Activated gamma-delta T cell treated with anti-CD3 and anti-CD28 coated beads, Interleukin-2, amount 50 U/mL, for 16 hours (primary cell): ENCODE results near the gene ADAT1.
A peak's percentile ranks its signal among the peaks of the same experiment; 100 is the strongest.

Experiments
- DNase-seq: peaks from one replicate; pipeline ENCODE4 v3.0.0-alpha.2; 2020; ENCODE audit warnings: low read depth

The ADAT1 gene

GRCh38 chr16:75622761-75623605, at the start of gene ADAT1:
TSS of gene ADAT1 (minus strand) at chr16:75623281. CDS start at chr16:75620799, 2,482 bp downstream.
- DNase-seq: peak; percentile 95

GRCh38 chr16:75667503-75667902, 44.4 kb upstream of the ADAT1 start:
- no peak for DNase-seq

GRCh38 chr16:75660726-75661302, 37.7 kb upstream of the ADAT1 start:
- DNase-seq: no peak

- DNase-seq: no peak
Observed at GRCh38 chr16:75660321-75660720, 37.2 kb upstream of the ADAT1 start.

- DNase-seq: no peak
Observed at GRCh38 chr16:75658175-75658574, 35.1 kb upstream of the ADAT1 start.

GRCh38 chr16:75653922-75654321, 30.8 kb upstream of the ADAT1 start:
- no peak for DNase-seq

- DNase-seq: peak; percentile 79
Observed at GRCh38 chr16:75648265-75649076, 25.4 kb upstream of the ADAT1 start.

GRCh38 chr16:75647492-75648264, 24.6 kb upstream of the ADAT1 start, which contains the start of the genes KARS1 and TERF2IP:
TSS of gene KARS1 (minus strand) at chr16:75647665. CDS start at chr16:75647639, 26 bp downstream.
TSS of gene TERF2IP (plus strand) at chr16:75647773. CDS start at chr16:75647883, 110 bp downstream.
- peak; percentile 92 for DNase-seq

- DNase-seq: no peak
Observed at GRCh38 chr16:75647112-75647491, 24.0 kb upstream of the ADAT1 start.

GRCh38 chr16:75644240-75645012, 21.3 kb upstream of the ADAT1 start:
- no peak for DNase-seq

GRCh38 chr16:75640598-75640997, 17.5 kb upstream of the ADAT1 start:
- DNase-seq: no peak

GRCh38 chr16:75635036-75635435, 12.0 kb upstream of the ADAT1 start:
- no peak for DNase-seq

GRCh38 chr16:75632857-75633256, 9.8 kb upstream of the ADAT1 start:
- DNase-seq: no peak

GRCh38 chr16:75630052-75630451, 7.0 kb upstream of the ADAT1 start:
- no peak for DNase-seq

GRCh38 chr16:75629132-75629531, 6.1 kb upstream of the ADAT1 start:
- DNase-seq: no peak

GRCh38 chr16:75628351-75628750, 5.3 kb upstream of the ADAT1 start:
- DNase-seq: no peak

GRCh38 chr16:75627851-75628250, 4.8 kb upstream of the ADAT1 start:
- DNase-seq: no peak

GRCh38 chr16:75626806-75627205, 3.7 kb upstream of the ADAT1 start:
- no peak for DNase-seq

GRCh38 chr16:75624921-75625334, 1.8 kb upstream of the ADAT1 start:
- no peak for DNase-seq

- no peak for DNase-seq
Observed at GRCh38 chr16:75621170-75621477, 2.0 kb downstream of the ADAT1 start.
